Fibroblast of skin of right biceps (primary cell): ENCODE results near the gene CXCL14.
"Not testable (repeated sequence)": the region's sequence is repeated elsewhere in the genome, so short reads cannot be mapped to it uniquely, and the experiment has no call there.

Experiments used
- DNase-seq: peaks from one replicate; pipeline ENCODE4 v3.0.0-alpha.2; 2013

The CXCL14 gene

DNA sequence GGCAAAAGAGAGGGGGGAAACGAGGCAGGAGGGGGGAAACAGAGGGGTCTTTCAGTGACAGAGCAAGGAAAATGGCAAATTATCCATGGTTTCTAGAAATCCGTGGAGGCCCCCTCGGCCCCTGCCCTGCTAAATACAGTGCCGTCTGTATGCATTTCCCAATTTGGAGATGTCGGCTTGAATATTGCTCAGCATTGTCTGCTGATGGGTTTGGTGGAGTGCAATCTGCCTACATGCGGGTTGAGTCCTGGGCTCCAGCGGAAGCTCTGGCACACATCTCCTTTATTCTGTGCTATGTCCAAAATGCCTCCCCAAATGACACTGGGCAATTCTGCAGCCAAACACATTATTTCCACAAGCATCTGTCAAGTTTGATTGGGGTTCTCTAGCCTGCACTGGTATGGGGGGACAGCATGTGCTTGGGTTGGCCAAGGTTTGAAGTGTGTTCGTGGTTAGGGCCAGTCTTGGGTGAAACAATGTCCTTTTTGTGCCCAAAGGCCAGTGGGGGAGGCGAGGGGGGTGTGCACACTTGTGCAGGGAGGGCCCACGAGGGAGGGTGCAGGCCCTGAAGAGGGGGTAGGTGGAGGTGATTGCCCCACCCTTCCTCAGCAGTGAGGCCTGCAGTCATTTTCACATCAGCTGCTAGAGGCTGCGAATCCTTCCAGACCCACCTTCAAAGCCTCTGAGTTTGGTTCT is 36.8 kb downstream of the CXCL14 start:
- DNase-seq: no peak

DNA sequence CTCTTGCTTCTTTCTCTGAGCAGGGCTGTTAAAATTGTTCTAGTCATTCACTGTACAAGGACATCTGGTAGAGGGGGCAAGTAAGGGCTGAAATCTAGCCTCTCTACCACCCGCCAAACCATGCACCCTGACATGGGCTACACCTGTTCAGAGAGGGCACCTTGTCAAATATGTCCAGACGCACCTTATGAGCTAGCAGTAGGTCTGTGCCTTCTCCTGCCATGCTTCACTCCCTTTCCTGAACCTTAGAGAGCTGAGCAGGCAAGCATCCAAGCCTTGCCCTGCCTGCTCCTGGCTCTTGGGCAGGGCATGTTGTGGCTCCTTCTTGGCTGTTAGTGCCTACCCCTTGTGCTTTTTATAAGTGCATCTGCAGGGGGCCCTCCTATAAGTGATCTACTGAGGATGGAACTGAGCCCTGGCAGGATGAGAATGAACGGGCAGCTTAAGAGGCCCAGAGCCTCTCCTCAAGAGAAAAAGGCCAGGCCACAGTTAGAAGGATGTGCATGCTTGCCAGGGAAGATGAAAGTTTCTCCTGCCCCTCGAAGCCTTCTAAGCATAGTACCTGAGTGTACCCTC is 39.3 kb downstream of the CXCL14 start:
- DNase-seq: no peak

GRCh38 chr5:135538261-135538660 is 40.5 kb downstream of the CXCL14 start:
- no peak for DNase-seq

DNA sequence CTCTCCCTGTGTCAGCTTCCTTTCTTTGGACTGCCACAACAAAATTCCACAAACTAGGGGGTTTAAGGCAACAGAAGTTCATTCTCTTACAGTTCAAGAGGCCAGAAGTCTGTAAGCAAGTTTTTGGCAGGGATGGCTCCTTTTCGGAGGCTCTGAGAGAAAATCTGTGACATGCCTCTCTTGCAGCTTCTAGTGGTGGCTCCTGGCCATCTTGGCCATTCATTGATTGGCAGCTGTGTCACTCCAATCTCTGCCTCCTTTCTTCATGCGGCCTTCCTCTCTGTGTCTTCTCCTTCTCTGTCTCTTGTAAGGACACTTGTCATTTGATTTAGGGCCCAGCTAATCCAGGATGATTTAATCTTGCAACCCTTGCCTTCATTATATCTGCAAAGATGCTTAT is 41.0 kb downstream of the CXCL14 start:
- DNase-seq: no peak

GRCh38 chr5:135537271-135537670 is 41.5 kb downstream of the CXCL14 start:
- no peak for DNase-seq

DNA sequence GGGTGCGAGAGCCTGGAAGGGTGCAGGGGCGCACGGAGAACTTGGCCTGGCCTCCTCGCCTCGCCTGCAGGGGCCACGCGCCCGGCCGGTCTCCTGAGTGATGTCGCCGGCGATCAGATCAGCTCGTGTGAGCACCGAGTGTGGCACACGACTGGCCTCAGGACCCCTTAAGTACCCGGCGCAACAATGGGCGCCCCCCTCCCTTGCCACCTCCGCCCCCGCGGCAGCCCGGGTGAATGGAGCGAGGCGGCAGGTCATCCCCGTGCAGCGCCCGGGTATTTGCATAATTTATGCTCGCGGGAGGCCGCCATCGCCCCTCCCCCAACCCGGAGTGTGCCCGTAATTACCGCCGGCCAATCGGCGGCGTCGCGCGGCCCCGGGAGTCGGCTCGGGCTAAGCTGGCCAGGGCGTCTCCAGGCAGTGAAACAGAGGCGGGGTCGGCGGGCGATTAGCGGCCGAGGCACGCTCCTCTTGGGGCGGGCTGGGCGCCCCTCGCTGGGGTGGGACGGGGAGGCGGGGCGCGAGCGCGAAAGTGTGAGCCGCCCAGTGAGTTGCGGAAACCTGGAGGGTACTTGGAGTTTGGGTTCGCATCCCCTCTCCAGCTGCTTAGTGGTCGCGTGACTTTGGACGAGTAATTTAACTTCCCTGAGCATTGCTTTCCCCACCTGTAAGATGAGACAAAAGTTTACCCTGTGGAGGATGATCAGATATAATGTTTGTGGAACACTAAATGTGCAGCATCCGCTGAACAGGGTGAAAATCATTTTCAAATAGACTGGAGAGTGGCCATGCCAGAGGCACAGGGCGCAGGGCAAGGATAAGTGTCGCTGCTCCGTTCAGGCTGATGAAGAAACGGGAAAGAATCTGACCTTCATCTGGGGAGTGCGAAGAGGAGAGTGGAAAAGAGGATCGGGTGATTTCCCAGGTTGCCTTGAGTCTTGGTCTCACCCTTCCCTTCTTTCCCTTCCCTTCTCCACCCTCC is 42.7 kb downstream of the CXCL14 start, which contains the start of gene NEUROG1:
TSS of gene NEUROG1 (minus strand) at position 145 of the 982 bp plus-strand sequence. CDS start 274 bp downstream, outside the sequence.
- no peak for DNase-seq

- DNase-seq: no peak
Observed at GRCh38 chr5:135535420-135535819, 43.4 kb downstream of the CXCL14 start.

GRCh38 chr5:135534609-135535419 is 44.0 kb downstream of the CXCL14 start:
- no peak for DNase-seq

DNA sequence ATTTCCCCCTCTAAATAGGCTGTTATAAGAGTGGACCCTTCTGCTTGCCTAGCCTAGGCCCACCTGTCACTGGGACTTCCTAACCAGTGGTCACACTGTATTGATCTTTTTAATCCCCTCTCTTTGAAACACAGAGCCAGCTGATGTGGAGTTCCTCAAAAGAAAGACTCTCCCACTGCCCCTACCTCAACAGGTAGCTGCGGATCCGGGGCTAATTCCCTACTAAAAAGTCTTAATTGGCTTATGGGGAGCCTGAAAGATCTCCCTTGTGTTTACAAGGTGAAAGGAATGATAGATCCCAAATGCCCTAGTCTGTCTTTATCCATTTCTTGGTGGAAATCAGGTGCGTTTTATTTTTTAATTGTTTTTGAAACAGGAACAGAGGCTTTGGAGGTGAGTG is 45.0 kb downstream of the CXCL14 start:
- DNase-seq: no peak

GRCh38 chr5:135533334-135533733 is 45.5 kb downstream of the CXCL14 start:
- DNase-seq: no peak

DNA sequence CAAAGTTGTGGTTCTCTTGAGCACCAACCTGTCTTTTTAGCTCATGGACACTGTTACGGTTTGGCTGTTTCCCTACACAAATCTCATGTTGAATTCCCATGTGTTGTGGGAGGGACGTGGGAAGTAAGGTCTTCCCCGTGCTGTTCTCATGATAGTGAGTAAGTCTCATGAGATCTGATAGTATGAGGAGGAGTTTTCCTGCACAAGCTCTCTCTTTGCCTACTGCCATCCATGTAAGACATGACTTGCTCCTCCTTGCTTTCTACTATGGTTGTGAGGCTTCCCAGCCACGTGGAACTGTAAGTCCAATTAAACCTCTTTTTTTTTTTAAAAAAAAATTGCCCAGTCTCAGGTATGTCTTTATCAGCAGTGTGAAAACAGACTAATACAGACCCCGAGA is 49.2 kb downstream of the CXCL14 start:
- DNase-seq: not testable (repeated sequence)

DNA sequence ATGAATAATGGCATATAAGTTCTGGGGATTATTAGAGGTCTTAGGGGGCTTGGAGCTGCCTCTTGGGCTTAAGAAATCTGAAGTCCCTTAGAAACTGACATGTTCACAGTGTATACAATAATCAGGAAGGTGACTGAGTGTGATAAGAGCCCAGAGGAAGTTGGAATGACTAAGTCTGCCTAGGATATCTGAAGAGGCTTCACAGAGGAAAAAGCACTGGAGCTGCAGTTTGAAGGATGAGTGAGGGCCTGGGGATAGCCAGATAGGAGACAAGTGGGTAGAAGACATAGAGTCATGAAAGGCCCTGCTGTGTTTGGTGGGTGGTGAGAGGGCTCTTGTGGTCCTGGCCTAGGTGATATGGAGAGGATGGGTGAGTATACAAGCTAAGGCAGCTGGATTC is 51.9 kb downstream of the CXCL14 start:
- DNase-seq: no peak

GRCh38 chr5:135521964-135522363 is 56.8 kb downstream of the CXCL14 start:
- no peak for DNase-seq
